ENCODE measurements around the gene GATA3.

Gene GATA3

DNA sequence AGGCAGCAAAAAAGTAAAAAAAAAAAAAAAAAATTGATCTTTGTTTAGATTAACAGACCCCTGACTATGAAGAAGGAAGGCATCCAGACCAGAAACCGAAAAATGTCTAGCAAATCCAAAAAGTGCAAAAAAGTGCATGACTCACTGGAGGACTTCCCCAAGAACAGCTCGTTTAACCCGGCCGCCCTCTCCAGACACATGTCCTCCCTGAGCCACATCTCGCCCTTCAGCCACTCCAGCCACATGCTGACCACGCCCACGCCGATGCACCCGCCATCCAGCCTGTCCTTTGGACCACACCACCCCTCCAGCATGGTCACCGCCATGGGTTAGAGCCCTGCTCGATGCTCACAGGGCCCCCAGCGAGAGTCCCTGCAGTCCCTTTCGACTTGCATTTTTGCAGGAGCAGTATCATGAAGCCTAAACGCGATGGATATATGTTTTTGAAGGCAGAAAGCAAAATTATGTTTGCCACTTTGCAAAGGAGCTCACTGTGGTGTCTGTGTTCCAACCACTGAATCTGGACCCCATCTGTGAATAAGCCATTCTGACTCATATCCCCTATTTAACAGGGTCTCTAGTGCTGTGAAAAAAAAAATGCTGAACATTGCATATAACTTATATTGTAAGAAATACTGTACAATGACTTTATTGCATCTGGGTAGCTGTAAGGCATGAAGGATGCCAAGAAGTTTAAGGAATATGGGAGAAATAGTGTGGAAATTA is 19.4 kb downstream of the GATA3 start:
- H3K36me3 ChIP-seq (ENCODE audit: insufficient read depth, low read length) = peaks cover 57% of the 10 kb centered on the region
- H3K9me3 ChIP-seq (replicated peaks; ENCODE audit: low read length) = no peaks in the 10 kb centered on the region
- no peaks in the 10 kb centered on the region for H3K27me3 ChIP-seq (ENCODE audit: control insufficient read depth, insufficient read depth, low read length)
- H3K4me2 ChIP-seq (ENCODE audit: low read length) = no peak overlapping the region
- H3K4me1 ChIP-seq (ENCODE audit: control insufficient read depth, insufficient read depth, low read length) = no peaks in the 10 kb centered on the region
- H3K4me3 ChIP-seq (ENCODE audit: low read length) = no peak overlapping the region
- no peak overlapping the region for H3K9ac ChIP-seq (ENCODE audit: low read depth, low read length)

DNA sequence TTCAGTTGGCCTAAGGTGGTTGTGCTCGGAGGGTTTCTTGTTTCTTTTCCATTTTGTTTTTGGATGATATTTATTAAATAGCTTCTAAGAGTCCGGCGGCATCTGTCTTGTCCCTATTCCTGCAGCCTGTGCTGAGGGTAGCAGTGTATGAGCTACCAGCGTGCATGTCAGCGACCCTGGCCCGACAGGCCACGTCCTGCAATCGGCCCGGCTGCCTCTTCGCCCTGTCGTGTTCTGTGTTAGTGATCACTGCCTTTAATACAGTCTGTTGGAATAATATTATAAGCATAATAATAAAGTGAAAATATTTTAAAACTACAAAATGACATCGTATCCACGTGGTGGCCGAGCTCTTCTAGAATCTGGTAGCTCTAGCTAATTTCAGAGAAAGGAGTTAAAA is 20.4 kb downstream of the GATA3 start:
- no peaks in the 10 kb centered on the region for H3K27me3 ChIP-seq (ENCODE audit: control insufficient read depth, insufficient read depth, low read length)
- H3K4me2 ChIP-seq (ENCODE audit: low read length) = no peak overlapping the region
- no peaks in the 10 kb centered on the region for H3K4me1 ChIP-seq (ENCODE audit: control insufficient read depth, insufficient read depth, low read length)
- peaks cover 48% of the 10 kb centered on the region for H3K36me3 ChIP-seq (ENCODE audit: insufficient read depth, low read length)
- H3K9me3 ChIP-seq (replicated peaks; ENCODE audit: low read length) = no peaks in the 10 kb centered on the region
- H3K9ac ChIP-seq (ENCODE audit: low read depth, low read length) = no peak overlapping the region
- H3K4me3 ChIP-seq (ENCODE audit: low read length) = no peak overlapping the region

DNA sequence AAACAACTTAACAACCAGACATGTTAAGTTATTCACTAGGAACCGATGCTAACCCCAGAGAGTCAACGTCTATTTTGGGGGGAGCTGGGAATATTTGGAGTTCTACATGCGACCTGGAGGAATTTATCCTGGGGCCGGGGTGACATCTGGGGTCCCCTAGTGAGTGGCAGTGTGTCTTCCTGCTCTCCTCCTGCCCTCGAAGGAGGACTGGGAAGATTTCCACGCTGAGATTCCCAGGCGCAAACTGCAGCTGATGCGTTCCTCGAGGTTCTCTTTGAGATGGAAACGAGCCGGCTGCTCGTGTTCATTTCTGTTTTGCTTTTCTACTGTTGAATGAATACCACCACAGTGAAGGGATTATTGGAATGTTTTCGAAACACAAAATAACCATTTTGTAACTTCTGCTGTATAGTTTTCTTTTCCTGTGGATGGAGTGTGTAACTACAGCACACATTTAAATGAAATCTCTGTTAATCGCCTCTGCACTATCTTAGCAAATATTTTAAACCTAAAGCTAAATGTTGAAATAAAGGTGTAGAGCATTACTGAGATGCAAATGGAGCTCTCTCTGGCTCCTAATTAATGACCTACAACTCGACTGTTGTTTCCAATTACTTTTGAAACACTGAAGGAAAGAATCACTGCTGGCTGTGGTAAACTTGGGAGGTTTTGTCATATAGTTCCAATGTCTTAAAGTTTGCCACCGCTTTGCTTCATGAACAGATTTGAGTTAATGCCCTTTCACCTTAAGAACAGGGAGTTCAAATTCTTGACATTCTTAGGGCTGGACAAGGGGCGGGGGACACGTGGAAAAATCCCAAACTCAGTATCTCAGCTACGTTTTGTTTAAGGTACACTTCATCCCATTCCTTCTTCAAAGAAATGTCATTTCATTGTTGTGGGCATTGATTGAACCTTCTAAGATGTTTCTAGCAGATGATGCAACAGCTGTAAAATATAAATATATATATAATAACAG is 21.1 kb downstream of the GATA3 start:
- Histone ChIP-seq H3K4me2 (ENCODE audit: low read length) (peak overlapping the region; percentile 17), H3K4me1 (ENCODE audit: control insufficient read depth, insufficient read depth, low read length) (no peaks in the 10 kb centered on the region), H3K27me3 (ENCODE audit: control insufficient read depth, insufficient read depth, low read length) (no peaks in the 10 kb centered on the region), H3K9me3 (replicated peaks; ENCODE audit: low read length) (no peaks in the 10 kb centered on the region), H3K4me3 (ENCODE audit: low read length) (no peak overlapping the region), H3K36me3 (ENCODE audit: insufficient read depth, low read length) (peaks cover 42% of the 10 kb centered on the region), H3K9ac (ENCODE audit: low read depth, low read length) (no peak overlapping the region)

DNA sequence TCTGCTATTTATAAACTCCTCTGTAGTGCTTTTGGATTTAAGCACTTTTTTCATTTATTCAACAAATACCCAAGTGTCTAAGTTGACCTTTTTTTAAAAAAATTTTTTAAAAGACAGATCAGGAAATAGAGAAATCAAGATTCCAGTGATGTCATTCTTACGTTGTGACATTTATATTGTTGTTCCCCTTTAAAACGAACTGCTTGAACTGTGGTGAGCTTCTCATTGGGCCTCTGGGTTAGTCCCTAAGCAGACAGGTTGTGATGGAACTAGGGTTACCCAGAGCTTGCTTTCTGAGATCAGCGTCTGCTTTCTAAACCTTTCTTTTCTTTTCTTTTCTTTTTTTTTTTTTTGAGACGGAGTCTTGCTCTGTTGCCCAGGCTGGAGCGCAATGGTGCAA is 22.4 kb downstream of the GATA3 start:
- Histone ChIP-seq H3K4me3 (ENCODE audit: low read length) (no peak overlapping the region), H3K9ac (ENCODE audit: low read depth, low read length) (no peak overlapping the region), H3K9me3 (replicated peaks; ENCODE audit: low read length) (no peaks in the 10 kb centered on the region), H3K4me2 (ENCODE audit: low read length) (no peak overlapping the region), H3K27me3 (ENCODE audit: control insufficient read depth, insufficient read depth, low read length) (no peaks in the 10 kb centered on the region), H3K36me3 (ENCODE audit: insufficient read depth, low read length) (peaks cover 30% of the 10 kb centered on the region), H3K4me1 (ENCODE audit: control insufficient read depth, insufficient read depth, low read length) (no peaks in the 10 kb centered on the region)

DNA sequence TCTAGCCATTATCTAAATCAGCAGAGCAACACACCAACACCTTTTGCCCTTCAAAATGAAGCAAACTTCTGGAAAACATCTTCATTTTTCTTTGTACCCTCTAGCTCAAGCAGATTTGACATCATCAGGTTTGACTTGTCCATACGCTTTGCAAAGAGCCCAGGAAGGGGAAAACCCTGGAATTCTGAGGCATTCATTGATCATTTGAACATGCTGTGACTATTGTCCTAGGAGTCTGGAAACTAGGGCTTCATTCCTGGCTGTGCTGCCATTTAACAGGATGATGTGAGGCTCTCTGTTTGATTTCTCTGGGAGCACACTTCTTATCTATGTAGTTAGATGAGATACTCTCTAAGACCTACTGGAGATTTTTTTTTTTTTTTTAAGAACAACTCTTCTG is 23.5 kb downstream of the GATA3 start:
- H3K9ac ChIP-seq (ENCODE audit: low read depth, low read length) = no peak overlapping the region
- no peak overlapping the region for H3K4me2 ChIP-seq (ENCODE audit: low read length)
- H3K27me3 ChIP-seq (ENCODE audit: control insufficient read depth, insufficient read depth, low read length) = no peaks in the 10 kb centered on the region
- no peaks in the 10 kb centered on the region for H3K9me3 ChIP-seq (replicated peaks; ENCODE audit: low read length)
- H3K36me3 ChIP-seq (ENCODE audit: insufficient read depth, low read length) = peaks cover 21% of the 10 kb centered on the region
- no peak overlapping the region for H3K4me3 ChIP-seq (ENCODE audit: low read length)
- H3K4me1 ChIP-seq (ENCODE audit: control insufficient read depth, insufficient read depth, low read length) = no peaks in the 10 kb centered on the region

GRCh38 chr10:8079126-8079525 is 24.6 kb downstream of the GATA3 start:
- Histone ChIP-seq H3K4me2 (ENCODE audit: low read length) (no peak overlapping the region), H3K27me3 (ENCODE audit: control insufficient read depth, insufficient read depth, low read length) (no peaks in the 10 kb centered on the region), H3K36me3 (ENCODE audit: insufficient read depth, low read length) (peaks cover 10% of the 10 kb centered on the region), H3K4me1 (ENCODE audit: control insufficient read depth, insufficient read depth, low read length) (no peaks in the 10 kb centered on the region), H3K4me3 (ENCODE audit: low read length) (no peak overlapping the region), H3K9ac (ENCODE audit: low read depth, low read length) (no peak overlapping the region), H3K9me3 (replicated peaks; ENCODE audit: low read length) (no peaks in the 10 kb centered on the region)

DNA sequence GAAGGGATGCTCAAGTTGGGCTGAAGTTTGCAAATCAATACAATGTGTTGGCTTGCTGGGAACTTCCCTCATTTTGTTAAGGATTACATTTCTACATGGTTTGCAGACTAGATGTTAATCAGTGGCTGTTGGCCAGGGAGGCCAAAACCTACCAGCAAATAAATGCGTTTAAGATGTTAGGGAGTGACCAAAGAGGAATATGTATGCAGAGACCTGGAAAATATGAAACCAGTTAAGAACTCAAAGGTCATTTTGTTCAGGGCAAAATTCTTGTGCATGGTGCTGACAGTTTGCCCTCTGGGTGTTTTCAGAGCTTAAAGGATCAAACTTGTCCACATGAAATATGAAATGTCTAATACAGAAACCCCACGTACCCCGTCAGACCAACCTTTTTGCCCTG is 30.3 kb downstream of the GATA3 start:
- Histone ChIP-seq H3K27me3 (ENCODE audit: control insufficient read depth, insufficient read depth, low read length) (no peaks in the 10 kb centered on the region), H3K4me3 (ENCODE audit: low read length) (no peak overlapping the region), H3K36me3 (ENCODE audit: insufficient read depth, low read length) (no peaks in the 10 kb centered on the region), H3K9ac (ENCODE audit: low read depth, low read length) (no peak overlapping the region), H3K4me1 (ENCODE audit: control insufficient read depth, insufficient read depth, low read length) (no peaks in the 10 kb centered on the region), H3K9me3 (replicated peaks; ENCODE audit: low read length) (no peaks in the 10 kb centered on the region), H3K4me2 (ENCODE audit: low read length) (no peak overlapping the region)

- Histone ChIP-seq H3K9ac (ENCODE audit: low read depth, low read length) (no peak overlapping the region), H3K9me3 (replicated peaks; ENCODE audit: low read length) (no peaks in the 10 kb centered on the region), H3K4me1 (ENCODE audit: control insufficient read depth, insufficient read depth, low read length) (no peaks in the 10 kb centered on the region), H3K36me3 (ENCODE audit: insufficient read depth, low read length) (no peaks in the 10 kb centered on the region), H3K4me3 (ENCODE audit: low read length) (no peak overlapping the region), H3K27me3 (ENCODE audit: control insufficient read depth, insufficient read depth, low read length) (no peaks in the 10 kb centered on the region), H3K4me2 (ENCODE audit: low read length) (no peak overlapping the region)
Measured at GRCh38 chr10:8085251-8085650, 30.8 kb downstream of the GATA3 start.

GRCh38 chr10:8086315-8086714 is 31.8 kb downstream of the GATA3 start:
- Histone ChIP-seq H3K36me3 (ENCODE audit: insufficient read depth, low read length) (no peaks in the 10 kb centered on the region), H3K4me2 (ENCODE audit: low read length) (no peak overlapping the region), H3K4me1 (ENCODE audit: control insufficient read depth, insufficient read depth, low read length) (no peaks in the 10 kb centered on the region), H3K4me3 (ENCODE audit: low read length) (no peak overlapping the region), H3K9me3 (replicated peaks; ENCODE audit: low read length) (no peaks in the 10 kb centered on the region), H3K27me3 (ENCODE audit: control insufficient read depth, insufficient read depth, low read length) (no peaks in the 10 kb centered on the region), H3K9ac (ENCODE audit: low read depth, low read length) (no peak overlapping the region)

- Histone ChIP-seq H3K9ac (ENCODE audit: low read depth, low read length) (no peak overlapping the region), H3K27me3 (ENCODE audit: control insufficient read depth, insufficient read depth, low read length) (no peaks in the 10 kb centered on the region), H3K9me3 (replicated peaks; ENCODE audit: low read length) (no peaks in the 10 kb centered on the region), H3K4me2 (ENCODE audit: low read length) (no peak overlapping the region), H3K36me3 (ENCODE audit: insufficient read depth, low read length) (no peaks in the 10 kb centered on the region), H3K4me1 (ENCODE audit: control insufficient read depth, insufficient read depth, low read length) (no peaks in the 10 kb centered on the region), H3K4me3 (ENCODE audit: low read length) (no peak overlapping the region)
Measured at GRCh38 chr10:8088504-8088903, 34.0 kb downstream of the GATA3 start.

DNA sequence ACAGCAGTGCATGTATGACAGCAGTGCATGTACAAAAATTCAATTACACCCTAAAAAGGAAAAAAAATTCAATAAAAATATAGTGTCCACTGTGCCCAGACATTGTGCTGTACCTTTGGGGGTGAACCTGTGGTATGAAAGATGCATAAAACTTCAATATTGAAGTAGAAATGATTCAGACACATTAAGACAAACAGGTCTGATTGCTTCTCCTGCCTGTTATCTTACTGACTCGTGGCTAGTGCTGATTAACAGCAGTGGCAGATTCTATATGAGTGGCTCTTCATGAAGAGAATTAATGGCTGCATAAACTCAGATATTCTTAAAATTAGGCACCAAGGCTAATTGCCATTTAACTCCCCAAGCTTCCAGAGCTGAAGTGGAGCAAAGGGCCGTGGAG is 37.9 kb downstream of the GATA3 start:
- Histone ChIP-seq H3K4me2 (ENCODE audit: low read length) (no peak overlapping the region), H3K36me3 (ENCODE audit: insufficient read depth, low read length) (no peaks in the 10 kb centered on the region), H3K4me3 (ENCODE audit: low read length) (no peak overlapping the region), H3K4me1 (ENCODE audit: control insufficient read depth, insufficient read depth, low read length) (no peaks in the 10 kb centered on the region), H3K9ac (ENCODE audit: low read depth, low read length) (no peak overlapping the region), H3K27me3 (ENCODE audit: control insufficient read depth, insufficient read depth, low read length) (no peaks in the 10 kb centered on the region), H3K9me3 (replicated peaks; ENCODE audit: low read length) (no peaks in the 10 kb centered on the region)
